Thyroid gland (tissue), 4 donors: Measurements from ENCODE around the gene PCDHA7.

ENCODE experiments used
- POLR2A ChIP-seq, 2 donors: fragments of 450-650 bp; IDR thresholded peaks; one replicate each; pipeline ENCODE4 v1.6.1; 2017; ENCODE audit warnings: antibody characterized with exemption in 2 of 2, mild to moderate bottlenecking in 2 of 2, moderate library complexity in 1 of 2
- TF ChIP-seq, protein P1 (sequence below), 6 experiments: fragments of 200-600 bp in 3 of 6; fragments of 450-650 bp in 3 of 6; sonication (generic) in 3 of 6; IDR thresholded peaks; one replicate each; pipeline ENCODE4 v1.5.1; 2016 to 2019; ENCODE audit warnings: antibody characterized with exemption in 6 of 6, mild to moderate bottlenecking in 2 of 6, inconsistent platforms in 1 of 6, moderate library complexity in 1 of 6

GRCh38 chr5:140842798-140843733 is 9.0 kb downstream of the PCDHA7 start:
- no peak for TF ChIP-seq POLR2A (IDR thresholded peaks at IDR 0.05)
- TF ChIP-seq, protein P1, sequence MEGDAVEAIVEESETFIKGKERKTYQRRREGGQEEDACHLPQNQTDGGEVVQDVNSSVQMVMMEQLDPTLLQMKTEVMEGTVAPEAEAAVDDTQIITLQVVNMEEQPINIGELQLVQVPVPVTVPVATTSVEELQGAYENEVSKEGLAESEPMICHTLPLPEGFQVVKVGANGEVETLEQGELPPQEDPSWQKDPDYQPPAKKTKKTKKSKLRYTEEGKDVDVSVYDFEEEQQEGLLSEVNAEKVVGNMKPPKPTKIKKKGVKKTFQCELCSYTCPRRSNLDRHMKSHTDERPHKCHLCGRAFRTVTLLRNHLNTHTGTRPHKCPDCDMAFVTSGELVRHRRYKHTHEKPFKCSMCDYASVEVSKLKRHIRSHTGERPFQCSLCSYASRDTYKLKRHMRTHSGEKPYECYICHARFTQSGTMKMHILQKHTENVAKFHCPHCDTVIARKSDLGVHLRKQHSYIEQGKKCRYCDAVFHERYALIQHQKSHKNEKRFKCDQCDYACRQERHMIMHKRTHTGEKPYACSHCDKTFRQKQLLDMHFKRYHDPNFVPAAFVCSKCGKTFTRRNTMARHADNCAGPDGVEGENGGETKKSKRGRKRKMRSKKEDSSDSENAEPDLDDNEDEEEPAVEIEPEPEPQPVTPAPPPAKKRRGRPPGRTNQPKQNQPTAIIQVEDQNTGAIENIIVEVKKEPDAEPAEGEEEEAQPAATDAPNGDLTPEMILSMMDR (IDR thresholded peaks at IDR 0.05), result no peak
